ENCODE data around the gene C6orf136. TPM values are rescaled to one million over a fixed set of nuclear protein-coding genes. Genes with fewer than 3 reads are reported as not detected.

Gene C6orf136
- total RNA-seq, 1 donor from 2014 or later = 15.7 TPM

DNA sequence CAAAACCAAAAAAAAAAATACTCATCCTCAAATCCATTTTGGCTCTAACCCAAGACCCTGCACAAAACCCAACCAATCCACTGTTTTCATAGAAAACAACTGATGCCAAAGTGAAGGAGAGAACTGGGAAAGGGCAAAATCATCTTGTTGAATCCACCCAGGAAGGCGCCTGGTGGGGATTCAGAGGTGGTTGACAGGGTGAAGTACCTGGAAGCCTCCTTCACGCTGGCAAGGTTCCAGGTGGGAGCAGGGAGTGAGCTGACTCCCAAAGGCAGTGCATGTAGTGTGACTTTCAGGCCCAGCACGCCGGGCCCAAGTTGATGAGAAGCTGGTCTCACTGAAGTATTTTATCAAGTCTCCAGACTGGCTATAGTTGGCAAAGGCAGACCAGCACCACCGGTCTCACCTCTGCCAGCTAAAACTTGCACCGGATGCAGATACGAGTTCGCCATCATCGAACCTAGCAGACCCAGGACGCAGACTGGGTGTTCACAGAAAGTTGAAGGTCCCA, 46.4 kb upstream of the C6orf136 start:
- Histone ChIP-seq H3K4me1 (no peaks in the 10 kb centered on the region), H3K9me3 (no peaks in the 10 kb centered on the region), H3K27me3 (no peaks in the 10 kb centered on the region), H3K36me3 (peaks cover 9 to 53% of the 10 kb centered on the region in 2 donors), H3K4me3 (no peak overlapping the region), H3K27ac (no peak overlapping the region)
- no peak for TF ChIP-seq POLR2A (IDR thresholded peaks at IDR 0.05)
- no peak for TF ChIP-seq CTCF (IDR thresholded peaks at IDR 0.05)
- TF ChIP-seq POLR2AphosphoS5 (IDR thresholded peaks at IDR 0.05; ENCODE audit: insufficient read depth in 1 of 2, low read depth in 1 of 2) = peak in 1 of 2 donors; percentile 70
- intact Hi-C loops (cut with DNase I) = no loop called here
- DNase-seq (ENCODE audit: extremely low spot score in 2 of 2) = no peak

- no peaks in the 10 kb centered on the region for H3K27me3 ChIP-seq
- H3K4me1 ChIP-seq = no peaks in the 10 kb centered on the region
- H3K9me3 ChIP-seq = no peaks in the 10 kb centered on the region
- DNase-seq (ENCODE audit: extremely low spot score in 2 of 2) = no peak
- H3K27ac ChIP-seq = no peak overlapping the region
- H3K36me3 ChIP-seq = peaks cover 11 to 62% of the 10 kb centered on the region in 2 donors
- no peak overlapping the region for H3K4me3 ChIP-seq
- intact Hi-C loops (cut with DNase I) = no loop called here
- TF ChIP-seq POLR2A (IDR thresholded peaks at IDR 0.05) (no peak), POLR2AphosphoS5 (IDR thresholded peaks at IDR 0.05; ENCODE audit: insufficient read depth in 1 of 2, low read depth in 1 of 2) (no peak), CTCF (IDR thresholded peaks at IDR 0.05) (no peak)
Measured at GRCh38 chr6:30601436-30601814, 45.5 kb upstream of the C6orf136 start.

GRCh38 chr6:30601815-30602641, 44.9 kb upstream of the C6orf136 start:
- TF ChIP-seq CTCF (IDR thresholded peaks at IDR 0.05) = no peak
- peak in 1 of 2 donors; percentile 65 for TF ChIP-seq POLR2AphosphoS5 (IDR thresholded peaks at IDR 0.05; ENCODE audit: insufficient read depth in 1 of 2, low read depth in 1 of 2)
- TF ChIP-seq POLR2A (IDR thresholded peaks at IDR 0.05) = no peak
- Histone ChIP-seq H3K4me1 (no peaks in the 10 kb centered on the region), H3K9me3 (no peaks in the 10 kb centered on the region), H3K36me3 (peaks cover 14 to 68% of the 10 kb centered on the region in 2 donors), H3K4me3 (no peak overlapping the region), H3K27ac (no peak overlapping the region), H3K27me3 (no peaks in the 10 kb centered on the region)
- DNase-seq (ENCODE audit: extremely low spot score in 2 of 2) = no peak
- intact Hi-C loops (cut with DNase I) = no loop called here

- DNase-seq (ENCODE audit: extremely low spot score in 2 of 2) = no peak
- Histone ChIP-seq H3K36me3 (peaks cover 14 to 87% of the 10 kb centered on the region in 2 donors), H3K4me3 (no peak overlapping the region), H3K27me3 (no peaks in the 10 kb centered on the region), H3K27ac (no peak overlapping the region), H3K4me1 (peaks cover 2% of the 10 kb centered on the region), H3K9me3 (no peaks in the 10 kb centered on the region)
- intact Hi-C loops (cut with DNase I) = no loop called here
- TF ChIP-seq POLR2AphosphoS5 (IDR thresholded peaks at IDR 0.05; ENCODE audit: insufficient read depth in 1 of 2, low read depth in 1 of 2) (no peak), CTCF (IDR thresholded peaks at IDR 0.05) (no peak), POLR2A (IDR thresholded peaks at IDR 0.05) (no peak)
Measured at GRCh38 chr6:30603961-30604360, 43.0 kb upstream of the C6orf136 start.

GRCh38 chr6:30610065-30610464, 36.9 kb upstream of the C6orf136 start:
- no peaks in the 10 kb centered on the region for H3K27me3 ChIP-seq
- no peak for DNase-seq (ENCODE audit: extremely low spot score in 2 of 2)
- no peak overlapping the region for H3K4me3 ChIP-seq
- intact Hi-C loops (cut with DNase I) = loop anchor here (10.0 kb wide), 1 partner anchor 75 kb away; the partner anchor contains the start of gene PPP1R18
- no peaks in the 10 kb centered on the region for H3K9me3 ChIP-seq
- H3K27ac ChIP-seq = no peak overlapping the region
- TF ChIP-seq POLR2A (IDR thresholded peaks at IDR 0.05) (no peak), CTCF (IDR thresholded peaks at IDR 0.05) (no peak), POLR2AphosphoS5 (IDR thresholded peaks at IDR 0.05; ENCODE audit: insufficient read depth in 1 of 2, low read depth in 1 of 2) (no peak)
- peaks cover 5 to 42% of the 10 kb centered on the region in 2 donors for H3K36me3 ChIP-seq
- peaks cover 59% of the 10 kb centered on the region for H3K4me1 ChIP-seq

Measured in vagina (tissue), 2 donors.